ENCODE results near the gene CDH2. TPM values are rescaled to one million over a fixed set of nuclear protein-coding genes. Genes with fewer than 3 reads are reported as not detected.

Gene CDH2
- total RNA-seq, 4 donors from 2014 or later = 9.8 to 52.9 (median 17.8) TPM

GRCh38 chr18:28045176-28045810, 131.6 kb downstream of the CDH2 start:
- 8 to 23% methylated on average over 2 to 3 of the region's 3 CpGs for WGBS, 2 donors (ENCODE audit: low coverage in 1 of 2)
- TF ChIP-seq CTCF (IDR thresholded peaks at IDR 0.05) = no peak
- no peak for TF ChIP-seq EP300 (IDR thresholded peaks at IDR 0.05)
- TF ChIP-seq POLR2A (IDR thresholded peaks at IDR 0.05) = no peak
- no peak for TF ChIP-seq POLR2AphosphoS5 (IDR thresholded peaks at IDR 0.05)
- no peak overlapping the region for H3K27ac ChIP-seq

GRCh38 chr18:28044036-28044435, 132.9 kb downstream of the CDH2 start:
- H3K27ac ChIP-seq = no peak overlapping the region
- H3K4me3 ChIP-seq = no peak overlapping the region
- H3K9me3 ChIP-seq = no peaks in the 10 kb centered on the region
- 92 to 94% methylated on average over 3 of the region's 4 CpGs for WGBS, 2 donors (ENCODE audit: low coverage in 1 of 2)
- H3K27me3 ChIP-seq = no peaks in the 10 kb centered on the region
- no peaks in the 10 kb centered on the region for H3K36me3 ChIP-seq
- ATAC-seq = no peak
- TF ChIP-seq POLR2AphosphoS5 (IDR thresholded peaks at IDR 0.05) = no peak
- TF ChIP-seq POLR2A (IDR thresholded peaks at IDR 0.05) = no peak
- no peaks in the 10 kb centered on the region for H3K4me1 ChIP-seq

More at GRCh38 chr18:28045176-28045810, 131.6 kb downstream of the CDH2 start:
- no peak for ATAC-seq
- Histone ChIP-seq H3K4me3 (no peak overlapping the region), H3K4me1 (no peaks in the 10 kb centered on the region), H3K36me3 (no peaks in the 10 kb centered on the region), H3K9me3 (no peaks in the 10 kb centered on the region), H3K27me3 (no peaks in the 10 kb centered on the region)

- Histone ChIP-seq H3K36me3 (no peaks in the 10 kb centered on the region), H3K9me3 (no peaks in the 10 kb centered on the region), H3K4me1 (no peaks in the 10 kb centered on the region), H3K27me3 (no peaks in the 10 kb centered on the region), H3K27ac (no peak overlapping the region), H3K4me3 (no peak overlapping the region)
- ATAC-seq = no peak
- TF ChIP-seq EP300 (IDR thresholded peaks at IDR 0.05) = no peak
- no peak for TF ChIP-seq POLR2AphosphoS5 (IDR thresholded peaks at IDR 0.05)
- no peak for TF ChIP-seq CTCF (IDR thresholded peaks at IDR 0.05)
- TF ChIP-seq POLR2A (IDR thresholded peaks at IDR 0.05) = no peak
- WGBS, 2 donors (ENCODE audit: low coverage in 1 of 2) = 38 to 87% methylated on average over 1 to 3 of the region's 3 CpGs
These were observed 133.3 kb downstream of the CDH2 start for GRCh38 chr18:28043631-28044030.

GRCh38 chr18:28041366-28041765, 135.6 kb downstream of the CDH2 start:
- Histone ChIP-seq H3K9me3 (no peaks in the 10 kb centered on the region), H3K4me1 (no peaks in the 10 kb centered on the region), H3K27ac (no peak overlapping the region), H3K4me3 (no peak overlapping the region), H3K27me3 (no peaks in the 10 kb centered on the region), H3K36me3 (no peaks in the 10 kb centered on the region)
- no peak for ATAC-seq
- 38 to 45% methylated on average over 5 of the region's 5 CpGs for WGBS, 2 donors (ENCODE audit: low coverage in 1 of 2)
- TF ChIP-seq POLR2AphosphoS5 (IDR thresholded peaks at IDR 0.05) = no peak
- no peak for TF ChIP-seq POLR2A (IDR thresholded peaks at IDR 0.05)
- TF ChIP-seq CTCF (IDR thresholded peaks at IDR 0.05) = no peak
- no peak for TF ChIP-seq EP300 (IDR thresholded peaks at IDR 0.05)

GRCh38 chr18:28040716-28041115, 136.2 kb downstream of the CDH2 start:
- TF ChIP-seq POLR2AphosphoS5 (IDR thresholded peaks at IDR 0.05) (no peak), CTCF (IDR thresholded peaks at IDR 0.05) (no peak), EP300 (IDR thresholded peaks at IDR 0.05) (no peak), POLR2A (IDR thresholded peaks at IDR 0.05) (no peak)
- H3K27ac ChIP-seq = no peak overlapping the region
- no peaks in the 10 kb centered on the region for H3K27me3 ChIP-seq
- no peaks in the 10 kb centered on the region for H3K9me3 ChIP-seq
- H3K4me1 ChIP-seq = no peaks in the 10 kb centered on the region
- no peak overlapping the region for H3K4me3 ChIP-seq
- H3K36me3 ChIP-seq = no peaks in the 10 kb centered on the region
- ATAC-seq = no peak

Measured in gastroesophageal sphincter (tissue), 4 donors.